Activated naive CD4-positive, alpha-beta T cell treated with anti-CD3 and anti-CD28 coated beads, Interleukin-2, amount 50 U/mL, for 72 hours (primary cell): ENCODE measurements around the gene RRP1. TPM values are rescaled to one million over a fixed set of nuclear protein-coding genes. Genes with fewer than 3 reads are reported as not detected.
"Not testable (repeated sequence)": the region's sequence is repeated elsewhere in the genome, so short reads cannot be mapped to it uniquely, and the experiment has no call there.

ENCODE experiments used
- ATAC-seq, 2 donors: fragments of 150-1000 bp; cut with Tn5 transposase; 2 replicates each; pipeline ENCODE4 v1.10.0; 2021; ENCODE audit warnings: mild to moderate bottlenecking in 2 of 2, moderate library complexity in 2 of 2
- DNase-seq, 2 donors: peaks; one replicate each; pipeline ENCODE4 v3.0.0; 2021 to 2022; ENCODE audit warnings: low spot score in 2 of 2
- H3K27ac Mint-ChIP-seq, 2 donors: one replicate each; pipeline ENCODE4 v1.8.0; 2022; ENCODE audit warnings: mild to moderate bottlenecking in 2 of 2, mixed read lengths in 2 of 2
- H3K36me3 Mint-ChIP-seq, 2 donors: one replicate each; pipeline ENCODE4 v1.8.0; 2022; ENCODE audit warnings: mixed read lengths in 2 of 2
- H3K9me3 Mint-ChIP-seq, 2 donors: one replicate each; pipeline ENCODE4 v1.8.0; 2022; ENCODE audit warnings: mixed read lengths in 2 of 2
- total RNA-seq, 2 donors: library from RNA; stranded (reverse); gene quantifications; one replicate each; pipeline ENCODE4 v1.2.3, GENCODE V29; 2022

RRP1 gene
- total RNA-seq, 2 donors from 2014 or later = 29.9 to 54.1 TPM

DNA sequence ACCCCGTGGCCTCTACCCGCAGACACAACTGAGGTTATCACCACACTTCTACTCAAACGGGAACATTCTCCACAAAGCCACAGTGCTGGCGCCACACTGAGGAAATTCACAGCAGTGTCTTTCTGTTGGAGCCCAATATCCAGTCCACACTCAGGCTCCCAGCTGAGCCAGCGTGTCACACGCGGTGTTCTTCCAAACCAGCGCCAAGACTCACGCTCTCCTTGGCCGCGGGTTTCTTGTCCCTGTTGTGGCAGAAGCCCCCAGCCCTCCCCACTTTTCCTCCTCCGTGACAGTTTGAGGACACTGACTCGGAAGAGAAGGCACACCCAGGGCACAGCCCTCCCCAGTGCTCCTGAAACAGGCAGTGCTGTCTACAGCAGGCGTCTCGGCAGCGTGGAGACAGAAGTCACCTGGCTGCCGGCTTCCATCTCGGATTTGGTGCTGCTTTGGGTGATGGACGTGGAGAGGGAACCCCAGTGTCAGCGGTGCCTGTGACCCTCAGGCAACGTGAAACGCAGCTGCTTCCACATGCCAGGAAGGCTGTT lies 40.3 kb downstream of the RRP1 start:
- DNase-seq (no peak), ATAC-seq (no peak)
- peaks cover 0 to 5% of the 10 kb centered on the region in 2 donors for H3K36me3 Mint-ChIP-seq
- H3K27ac Mint-ChIP-seq = peak overlapping the region in 1 of 2 donors; percentile 77
- H3K9me3 Mint-ChIP-seq = no peaks in the 10 kb centered on the region

DNA sequence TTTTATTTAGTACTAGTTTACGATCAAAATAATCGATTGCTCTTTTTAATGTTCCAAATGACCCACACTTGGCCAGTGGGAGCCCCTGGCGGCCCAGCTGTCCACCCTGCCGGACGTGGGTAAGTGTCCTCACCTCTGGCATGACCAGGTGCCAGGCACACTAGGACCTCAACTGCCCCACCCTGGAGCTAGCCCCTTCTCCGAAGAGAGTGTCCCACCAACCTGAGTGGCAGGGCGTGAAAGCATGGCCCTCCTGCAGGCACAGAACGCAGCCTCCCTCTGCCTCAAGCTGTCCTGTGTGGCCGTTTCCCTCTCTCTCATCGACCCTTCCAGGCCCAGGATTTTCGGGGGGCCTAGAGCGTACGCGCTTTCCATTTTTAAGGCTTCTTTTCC lies 42.8 kb downstream of the RRP1 start:
- Mint-ChIP-seq H3K36me3 (peaks cover 0 to 5% of the 10 kb centered on the region in 2 donors), H3K9me3 (no peaks in the 10 kb centered on the region), H3K27ac (no peak overlapping the region)
- no peak for DNase-seq
- ATAC-seq = no peak

DNA sequence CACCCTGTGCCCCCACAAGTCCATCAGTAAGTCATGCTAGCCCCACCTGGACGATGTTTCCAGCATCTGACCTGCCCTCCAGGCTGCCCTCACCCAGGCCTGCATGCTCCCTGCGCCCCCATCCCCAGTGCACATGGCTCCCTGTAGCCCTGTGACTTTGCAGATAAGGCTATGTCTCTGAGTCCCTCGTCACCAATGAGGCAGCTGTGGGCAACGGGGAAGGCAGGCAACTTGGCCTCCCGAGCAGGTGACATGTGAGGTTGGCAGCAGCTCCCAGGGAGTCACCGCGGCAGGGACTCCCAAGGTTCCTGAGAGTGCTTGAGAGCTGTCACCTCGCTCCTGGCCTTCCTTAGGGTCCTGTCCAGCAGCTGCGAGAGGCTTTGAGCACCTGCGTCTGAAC lies 43.3 kb downstream of the RRP1 start:
- H3K9me3 Mint-ChIP-seq = no peaks in the 10 kb centered on the region
- DNase-seq (no peak), ATAC-seq (no peak)
- no peak overlapping the region for H3K27ac Mint-ChIP-seq
- H3K36me3 Mint-ChIP-seq = peaks cover 0 to 5% of the 10 kb centered on the region in 2 donors

DNA sequence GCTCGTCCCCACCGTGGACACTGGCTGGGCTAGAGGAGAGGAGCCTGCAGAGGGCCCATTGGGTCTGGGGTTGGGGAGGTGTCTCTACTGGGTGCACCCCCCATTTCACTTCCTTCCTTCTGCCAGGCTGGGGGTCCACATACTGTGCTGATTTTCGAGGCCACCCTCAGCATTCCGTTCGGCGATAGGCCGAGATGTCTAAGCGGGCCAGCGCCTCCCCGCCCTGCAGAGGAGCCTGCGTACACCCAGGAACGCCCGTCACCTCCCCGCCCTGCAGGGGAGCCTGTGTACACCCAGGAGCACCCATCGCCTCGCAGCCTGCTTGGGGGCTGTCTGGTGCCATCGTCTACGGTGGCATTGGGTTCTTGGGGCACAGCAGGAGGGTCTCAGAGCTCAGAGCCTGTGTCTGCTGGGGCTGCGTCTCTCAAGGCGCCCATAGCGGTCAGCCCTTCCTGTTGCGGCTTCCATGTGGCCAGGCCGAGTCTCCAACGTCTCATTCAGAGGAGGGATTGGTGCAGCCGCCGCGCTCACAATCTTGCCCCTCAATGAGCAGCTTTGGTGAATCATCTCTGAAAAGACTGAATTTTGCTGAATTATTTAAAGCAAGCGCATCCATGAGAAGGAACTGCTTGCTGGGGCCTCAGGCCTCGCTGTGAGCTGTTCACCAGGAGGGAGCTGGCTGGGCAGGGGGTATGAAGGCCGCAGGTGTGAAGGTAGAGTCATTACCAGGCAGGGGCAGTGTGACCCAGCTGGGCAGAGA lies 44.9 kb downstream of the RRP1 start:
- Mint-ChIP-seq H3K36me3 (peaks cover 0 to 5% of the 10 kb centered on the region in 2 donors), H3K9me3 (no peaks in the 10 kb centered on the region), H3K27ac (no peak overlapping the region)
- DNase-seq (no peak), ATAC-seq (no peak)

DNA sequence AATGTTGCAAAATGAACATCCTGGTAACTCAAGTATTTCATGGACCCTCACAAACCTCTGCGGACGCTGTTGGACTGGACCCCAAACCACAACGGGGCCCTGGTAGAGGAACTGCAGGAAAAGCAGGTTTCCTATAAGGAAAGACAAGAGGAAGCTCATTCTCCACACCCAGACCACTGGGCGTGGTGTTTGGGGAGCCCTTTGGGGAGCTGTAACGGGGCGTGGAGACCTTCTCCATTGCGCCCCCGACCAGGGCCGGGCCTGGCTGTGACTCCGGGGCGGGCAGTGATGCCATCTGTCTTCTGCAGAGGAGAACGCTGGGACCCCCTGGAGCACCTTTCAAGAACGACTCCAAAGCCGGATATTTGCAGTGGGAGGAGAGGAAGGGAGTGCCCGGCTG lies 45.7 kb downstream of the RRP1 start:
- ATAC-seq = no peak
- H3K36me3 Mint-ChIP-seq = peaks cover 0 to 5% of the 10 kb centered on the region in 2 donors

DNA sequence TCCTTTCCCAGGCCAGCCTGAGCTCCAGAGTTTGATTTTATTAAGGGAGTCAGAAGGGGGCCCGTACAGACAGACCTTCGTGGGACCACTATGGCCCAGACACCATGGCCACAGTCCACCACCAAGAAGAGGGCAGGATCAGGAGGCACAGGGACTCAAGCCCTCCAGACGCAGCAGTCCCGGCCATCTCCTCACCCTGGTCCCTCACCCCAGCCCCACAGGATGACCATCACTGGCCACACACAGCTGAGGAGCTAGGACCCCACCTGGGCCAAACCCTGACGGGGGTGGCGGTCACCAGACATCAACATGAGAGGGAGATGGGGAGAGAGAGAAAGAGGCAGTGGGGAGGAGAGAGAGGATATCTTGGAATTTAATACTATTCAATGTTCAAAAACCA lies 46.5 kb downstream of the RRP1 start:
- peaks cover 0 to 5% of the 10 kb centered on the region in 2 donors for H3K36me3 Mint-ChIP-seq
- DNase-seq = no peak
- no peak for ATAC-seq
- H3K27ac Mint-ChIP-seq = no peak overlapping the region
- H3K9me3 Mint-ChIP-seq = no peaks in the 10 kb centered on the region

More for the DNA sequence above, 45.7 kb downstream of the RRP1 start:
- Mint-ChIP-seq H3K27ac (no peak overlapping the region), H3K9me3 (no peaks in the 10 kb centered on the region)
- DNase-seq = no peak

DNA sequence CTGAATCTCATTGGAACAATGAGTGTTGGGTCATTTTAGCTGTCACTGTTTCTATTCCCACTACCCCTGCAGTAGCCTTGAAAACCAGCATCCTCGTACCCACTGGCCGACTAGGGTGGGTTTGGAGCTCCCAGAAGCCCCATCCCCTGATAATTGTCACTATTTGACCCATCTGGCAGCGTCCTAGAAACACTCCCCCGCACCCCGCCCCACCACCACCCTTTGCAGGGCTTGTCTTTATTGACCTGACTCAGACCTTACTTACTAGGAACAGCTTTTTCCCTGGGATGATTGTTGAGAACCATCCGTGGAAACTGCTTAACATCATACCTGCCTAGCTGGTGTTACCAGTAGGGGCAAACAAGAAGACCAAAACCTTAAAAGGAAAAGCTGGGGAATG lies 47.2 kb downstream of the RRP1 start:
- Mint-ChIP-seq H3K9me3 (no peaks in the 10 kb centered on the region), H3K27ac (no peak overlapping the region), H3K36me3 (peaks cover 0 to 5% of the 10 kb centered on the region in 2 donors)
- DNase-seq (no peak), ATAC-seq (no peak)

DNA sequence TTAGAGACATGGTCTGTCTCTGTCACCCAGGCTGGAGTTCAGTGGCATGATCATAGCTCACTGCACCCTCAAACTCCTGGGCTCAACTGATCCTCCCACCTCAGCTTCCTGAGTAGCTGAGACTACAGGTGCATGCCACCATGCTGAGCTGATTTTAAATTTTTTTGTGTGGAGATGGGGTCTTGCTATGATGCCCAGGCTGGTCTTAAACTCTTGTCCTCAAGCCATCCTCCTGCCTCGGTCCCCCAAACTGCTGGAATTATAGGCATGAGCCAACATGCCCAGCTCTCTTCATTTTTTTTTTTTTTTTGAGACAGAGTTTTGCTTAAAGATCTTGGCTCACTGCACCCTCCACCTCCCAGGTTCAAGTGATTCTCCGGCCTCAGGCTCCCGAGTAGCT lies 50.9 kb downstream of the RRP1 start:
- ATAC-seq (no peak), DNase-seq (no peak)
- Mint-ChIP-seq H3K9me3 (peaks cover 0 to 5% of the 10 kb centered on the region in 2 donors), H3K27ac (no peak overlapping the region), H3K36me3 (peaks cover 0 to 7% of the 10 kb centered on the region in 2 donors)

DNA sequence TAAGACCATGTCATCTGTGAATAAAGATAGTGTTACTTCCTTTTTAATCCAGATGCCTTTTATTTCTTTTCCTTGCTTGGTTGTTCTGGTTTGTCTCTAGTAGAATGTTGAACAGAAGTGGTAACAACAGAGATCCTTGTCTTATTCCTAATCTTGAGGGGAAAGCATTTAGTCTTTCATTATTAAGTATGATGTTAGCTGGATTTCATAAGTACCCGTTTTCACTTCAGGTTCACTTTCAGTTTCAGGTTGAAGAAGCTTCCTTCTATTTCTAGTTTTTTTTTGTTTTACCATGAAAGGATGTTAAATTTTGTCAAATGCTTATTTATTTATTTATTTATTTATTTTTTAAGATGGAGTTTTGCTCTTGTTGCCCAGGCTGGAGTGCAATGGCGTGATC lies 53.4 kb downstream of the RRP1 start:
- DNase-seq (no peak), ATAC-seq (peak; percentile 58 to 66)
- Mint-ChIP-seq H3K27ac (peak overlapping the region; percentile 30 to 37), H3K36me3 (peaks cover 0 to 7% of the 10 kb centered on the region in 2 donors), H3K9me3 (peaks cover 0 to 5% of the 10 kb centered on the region in 2 donors)

DNA sequence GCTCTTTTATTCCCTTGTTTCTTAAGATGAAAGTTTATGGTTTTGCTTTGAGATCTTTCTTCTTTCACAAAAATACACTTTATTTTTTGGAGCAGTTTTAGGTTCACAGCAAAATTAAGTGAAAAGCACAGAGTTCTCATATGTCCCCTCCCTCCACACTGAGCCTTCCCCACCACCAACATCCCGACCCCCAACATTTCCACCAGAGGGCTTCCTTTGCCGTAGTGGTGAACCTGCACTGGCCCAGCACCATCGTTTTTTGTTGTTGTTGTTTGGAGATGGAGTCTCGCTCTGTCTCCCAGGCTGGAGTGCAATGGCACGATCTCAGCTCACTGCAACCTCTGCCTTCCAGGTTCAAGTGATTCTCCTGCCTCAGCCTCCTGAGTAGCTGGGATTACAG lies 55.5 kb downstream of the RRP1 start:
- not testable (repeated sequence) for DNase-seq, H3K36me3 Mint-ChIP-seq, ATAC-seq, H3K27ac Mint-ChIP-seq, H3K9me3 Mint-ChIP-seq

DNA sequence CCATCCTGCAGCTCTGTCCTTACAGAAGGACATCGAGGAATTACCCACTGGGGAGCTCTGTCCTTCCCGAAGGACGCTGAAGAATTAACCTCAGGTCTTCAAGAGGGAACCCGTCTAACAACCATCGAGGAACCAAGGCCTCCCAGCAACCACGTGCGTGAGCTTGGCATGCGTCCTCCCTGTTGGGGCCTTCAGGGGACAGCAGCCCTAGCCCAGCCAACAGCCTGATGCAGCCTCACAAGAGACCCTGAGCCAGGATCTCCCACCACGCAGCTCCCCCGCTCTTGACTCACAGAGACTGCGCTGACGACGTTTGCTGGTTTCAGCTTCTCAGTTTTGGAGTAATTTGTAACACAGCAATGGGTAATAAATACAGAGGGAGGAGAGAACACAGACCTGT lies 56.0 kb downstream of the RRP1 start:
- Mint-ChIP-seq H3K9me3 (peaks cover 0 to 5% of the 10 kb centered on the region in 2 donors), H3K27ac (no peak overlapping the region), H3K36me3 (peaks cover 0 to 7% of the 10 kb centered on the region in 2 donors)
- no peak for DNase-seq
- no peak for ATAC-seq

DNA sequence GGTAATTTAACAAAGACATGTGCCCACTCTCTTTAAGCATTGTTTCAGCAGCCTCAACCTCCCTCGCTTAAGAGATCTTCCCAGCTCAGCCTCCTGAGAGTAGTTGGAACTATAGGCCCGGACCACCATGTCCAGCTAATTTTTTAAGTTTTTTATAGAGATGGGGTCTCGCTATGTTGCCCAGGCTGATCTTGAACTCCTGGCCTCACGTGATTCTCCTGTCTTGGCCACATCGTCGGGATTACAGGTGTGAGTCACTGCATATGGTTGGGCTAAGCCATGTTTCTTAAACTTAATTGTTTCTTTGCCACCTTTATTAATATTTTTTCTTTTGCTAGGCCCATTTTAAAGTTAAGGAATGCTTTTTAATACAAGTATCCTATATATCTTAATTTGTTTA lies 57.1 kb downstream of the RRP1 start:
- DNase-seq = no peak

DNA sequence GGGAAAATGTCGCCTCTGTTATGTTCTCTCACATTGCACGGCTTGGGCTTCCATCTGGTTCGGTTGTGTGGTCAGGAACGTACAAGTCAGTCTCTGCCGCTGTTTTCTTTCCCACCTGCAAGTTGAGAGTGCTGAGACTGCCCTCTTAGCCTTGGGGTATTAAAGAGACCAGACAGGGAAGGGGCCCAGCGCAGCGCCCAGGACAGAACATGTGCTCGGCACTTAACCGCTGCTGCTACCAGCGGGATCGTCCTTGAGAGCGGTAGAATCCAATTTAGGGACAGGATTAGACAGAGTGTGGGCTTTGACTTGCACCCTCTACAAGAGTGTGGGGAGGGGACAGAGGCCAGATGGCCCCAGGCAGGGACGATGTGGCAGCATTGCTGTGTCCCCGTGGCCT lies 57.9 kb downstream of the RRP1 start:
- no peak for DNase-seq
- Mint-ChIP-seq H3K27ac (no peak overlapping the region), H3K36me3 (peaks cover 0 to 18% of the 10 kb centered on the region in 2 donors)

More for the DNA sequence above, 57.1 kb downstream of the RRP1 start:
- peaks cover 0 to 18% of the 10 kb centered on the region in 2 donors for H3K36me3 Mint-ChIP-seq
- ATAC-seq = no peak
- no peak overlapping the region for H3K27ac Mint-ChIP-seq
- peaks cover 0 to 14% of the 10 kb centered on the region in 2 donors for H3K9me3 Mint-ChIP-seq

DNA sequence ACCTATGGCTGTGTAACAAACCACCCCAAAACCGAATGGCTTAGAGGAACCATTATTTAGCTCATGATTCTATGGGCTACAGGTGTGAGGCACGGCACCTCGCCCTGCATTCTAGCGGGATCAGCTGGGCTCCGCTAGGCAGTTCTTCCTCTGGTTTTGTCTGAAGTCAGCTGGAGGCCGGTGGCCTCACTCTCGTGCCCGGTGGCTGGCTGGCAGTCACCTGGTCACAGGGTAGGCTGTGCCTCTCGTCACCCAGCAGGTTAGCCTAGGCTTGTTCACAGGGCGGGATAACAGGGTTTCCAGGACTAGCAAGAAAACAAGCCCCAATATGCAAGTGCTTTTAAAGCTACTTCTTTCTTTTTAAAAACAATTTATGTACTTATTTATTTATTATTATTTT lies 59.4 kb downstream of the RRP1 start:
- peaks cover 0 to 18% of the 10 kb centered on the region in 2 donors for H3K36me3 Mint-ChIP-seq
- H3K27ac Mint-ChIP-seq = no peak overlapping the region
- ATAC-seq = no peak
- DNase-seq = no peak
- H3K9me3 Mint-ChIP-seq = peaks cover 0 to 14% of the 10 kb centered on the region in 2 donors

More for the DNA sequence above, 57.9 kb downstream of the RRP1 start:
- peaks cover 0 to 14% of the 10 kb centered on the region in 2 donors for H3K9me3 Mint-ChIP-seq
- ATAC-seq = no peak

DNA sequence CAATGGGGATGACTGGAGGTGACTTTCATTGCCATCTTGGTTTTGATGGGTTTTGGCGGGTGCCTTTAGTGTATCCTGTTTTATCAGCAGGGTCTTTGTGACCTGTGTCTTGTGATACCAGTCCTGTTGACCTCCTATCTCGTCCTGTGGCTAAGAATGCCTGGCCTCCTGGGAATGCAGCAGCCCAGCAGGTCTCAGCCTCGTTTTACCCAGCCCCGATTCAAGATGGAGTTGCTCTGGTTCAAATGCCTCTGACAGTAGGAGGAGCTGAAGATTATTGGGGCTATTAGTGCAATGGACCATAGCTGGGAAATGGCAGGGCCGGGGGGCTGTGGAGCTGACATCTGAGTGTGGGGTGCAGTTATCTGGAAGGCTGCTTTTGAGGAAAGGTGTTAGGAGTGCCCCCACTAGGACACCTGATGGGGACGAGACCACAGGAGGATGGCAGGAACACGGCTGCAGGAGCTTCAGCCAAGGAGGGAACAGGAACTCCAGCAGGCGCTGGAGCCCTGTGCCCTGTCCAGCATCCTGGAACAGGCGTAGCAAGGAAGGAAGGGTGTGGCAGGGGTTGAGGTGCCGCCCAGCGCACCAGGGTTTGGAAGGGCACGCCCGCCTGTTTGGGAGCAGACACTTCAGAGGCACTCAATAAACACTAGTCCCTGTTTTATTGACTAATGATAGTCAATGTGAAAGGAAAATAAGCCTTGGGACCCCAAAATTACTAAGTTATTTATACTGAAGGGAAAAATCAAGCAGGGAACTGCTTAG lies 60.3 kb downstream of the RRP1 start:
- H3K9me3 Mint-ChIP-seq = peaks cover 0 to 11% of the 10 kb centered on the region in 2 donors
- no peak overlapping the region for H3K27ac Mint-ChIP-seq
- DNase-seq = no peak
- H3K36me3 Mint-ChIP-seq = peaks cover 0 to 13% of the 10 kb centered on the region in 2 donors
- ATAC-seq = no peak

DNA sequence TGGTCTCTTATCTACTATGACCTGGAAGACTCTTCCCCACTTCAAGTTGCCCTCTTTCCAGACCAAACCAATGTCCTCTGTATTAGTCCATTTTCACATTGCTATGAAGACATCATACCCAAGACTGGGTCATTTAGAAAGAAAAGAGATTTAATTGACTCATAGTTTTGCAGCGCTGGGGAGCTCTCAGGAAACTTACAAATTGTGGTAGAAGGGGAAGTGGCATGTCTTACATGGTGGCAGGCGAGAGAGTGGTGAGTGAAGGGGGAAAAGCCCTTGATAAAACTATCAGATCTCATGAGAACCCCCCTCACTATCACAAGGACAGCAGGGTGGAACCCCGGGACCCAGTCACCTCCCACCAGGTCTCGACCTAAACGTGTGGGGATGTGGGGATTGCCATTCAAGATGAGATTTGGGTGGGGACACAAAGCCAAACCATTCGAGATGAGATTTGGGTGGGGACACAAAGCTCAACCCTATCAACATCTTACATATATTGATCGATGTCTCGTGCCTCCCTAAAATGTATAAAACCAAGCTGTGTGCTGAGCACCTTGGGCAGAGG lies 61.4 kb downstream of the RRP1 start:
- Mint-ChIP-seq H3K27ac (no peak overlapping the region), H3K36me3 (peaks cover 0 to 11% of the 10 kb centered on the region in 2 donors), H3K9me3 (peaks cover 0 to 9% of the 10 kb centered on the region in 2 donors)
- DNase-seq (no peak), ATAC-seq (peak in 1 of 2 donors; percentile 36)

DNA sequence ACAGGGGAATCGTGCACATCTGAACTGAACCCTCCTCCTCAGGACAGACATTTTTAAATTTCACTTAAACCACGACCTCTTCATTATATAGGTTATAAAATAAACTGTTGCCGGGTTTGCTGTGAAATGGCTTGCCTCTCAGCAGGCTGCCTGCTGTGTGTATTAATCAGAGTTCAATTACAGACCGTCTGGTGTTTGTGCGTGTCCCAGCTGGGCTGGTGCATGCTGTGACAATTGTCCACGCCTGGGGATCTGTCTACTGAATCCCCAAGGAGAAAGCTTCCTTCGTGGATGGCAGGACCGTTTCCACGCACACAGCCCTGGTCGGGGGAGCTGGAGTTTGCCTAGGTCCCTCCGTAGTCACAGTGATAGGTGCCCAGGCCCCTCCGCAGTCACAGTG lies 62.2 kb downstream of the RRP1 start:
- ATAC-seq = no peak
- Mint-ChIP-seq H3K9me3 (peaks cover 0 to 9% of the 10 kb centered on the region in 2 donors), H3K27ac (no peak overlapping the region), H3K36me3 (peaks cover 0 to 11% of the 10 kb centered on the region in 2 donors)
- DNase-seq = no peak
